ENCODE measurements around the gene CERCAM.
"Not testable (repeated sequence)": the region's sequence is repeated elsewhere in the genome, so short reads cannot be mapped to it uniquely, and the experiment has no call there.

GRCh38 chr9:128422022-128422782, 1.5 kb downstream of the CERCAM start:
- not testable (repeated sequence) for TF ChIP-seq EZH2 (IDR thresholded peaks at IDR 0.05; ENCODE audit: borderline replicate concordance, low read depth, low read length, poor library complexity, severe bottlenecking); CTCF (conservative IDR thresholded peaks at IDR 0.05; ENCODE audit: low read depth, low read length)
